Cardiac fibroblast (primary cell): ENCODE data around the gene ZFYVE27.

Experiments used
- DNase-seq, 2 donors: peaks; one replicate each; pipeline versions ENCODE4 v3.0.0 to v3.0.0-alpha.2; 2010; ENCODE audit warnings: low read depth in 2 of 2
- H3K4me3 ChIP-seq, 2 donors: replicated peaks in 1 of 2; 1 replicate in 1 of 2; 2 replicates in 1 of 2; pipeline ENCODE4 v1.5.1; 2011; ENCODE audit warnings: low read depth in 2 of 2, low read length in 2 of 2, mild to moderate bottlenecking in 2 of 2, moderate library complexity in 1 of 2
- TF ChIP-seq, protein P1 (sequence below): IDR thresholded peaks from one replicate; pipeline ENCODE4 v1.5.1; 2011; ENCODE audit warnings: low read depth, mild to moderate bottlenecking, low read length, inconsistent platforms

Gene ZFYVE27

DNA sequence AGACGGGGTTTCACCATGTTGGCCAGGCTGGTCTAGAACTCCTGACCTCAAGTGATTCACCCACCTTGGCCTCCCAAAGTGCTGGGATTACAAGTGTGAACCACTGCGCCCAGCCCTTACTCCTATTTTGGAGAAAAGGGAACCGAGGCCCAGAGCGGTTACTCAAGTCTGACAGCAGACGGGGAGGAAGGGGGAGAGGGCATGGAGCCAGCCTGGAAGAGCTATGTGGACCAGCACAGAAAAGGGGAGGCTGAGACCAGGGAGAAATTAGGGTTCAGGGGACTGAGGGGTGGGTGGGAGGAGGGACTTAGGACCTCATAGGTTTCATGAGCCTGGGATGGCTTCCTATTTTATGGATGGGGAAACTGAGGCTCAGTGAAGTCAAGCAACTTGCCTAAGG lies 33.3 kb downstream of the ZFYVE27 start:
- TF ChIP-seq, protein P1, sequence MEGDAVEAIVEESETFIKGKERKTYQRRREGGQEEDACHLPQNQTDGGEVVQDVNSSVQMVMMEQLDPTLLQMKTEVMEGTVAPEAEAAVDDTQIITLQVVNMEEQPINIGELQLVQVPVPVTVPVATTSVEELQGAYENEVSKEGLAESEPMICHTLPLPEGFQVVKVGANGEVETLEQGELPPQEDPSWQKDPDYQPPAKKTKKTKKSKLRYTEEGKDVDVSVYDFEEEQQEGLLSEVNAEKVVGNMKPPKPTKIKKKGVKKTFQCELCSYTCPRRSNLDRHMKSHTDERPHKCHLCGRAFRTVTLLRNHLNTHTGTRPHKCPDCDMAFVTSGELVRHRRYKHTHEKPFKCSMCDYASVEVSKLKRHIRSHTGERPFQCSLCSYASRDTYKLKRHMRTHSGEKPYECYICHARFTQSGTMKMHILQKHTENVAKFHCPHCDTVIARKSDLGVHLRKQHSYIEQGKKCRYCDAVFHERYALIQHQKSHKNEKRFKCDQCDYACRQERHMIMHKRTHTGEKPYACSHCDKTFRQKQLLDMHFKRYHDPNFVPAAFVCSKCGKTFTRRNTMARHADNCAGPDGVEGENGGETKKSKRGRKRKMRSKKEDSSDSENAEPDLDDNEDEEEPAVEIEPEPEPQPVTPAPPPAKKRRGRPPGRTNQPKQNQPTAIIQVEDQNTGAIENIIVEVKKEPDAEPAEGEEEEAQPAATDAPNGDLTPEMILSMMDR, result no peak
- DNase-seq, result no peak

DNA sequence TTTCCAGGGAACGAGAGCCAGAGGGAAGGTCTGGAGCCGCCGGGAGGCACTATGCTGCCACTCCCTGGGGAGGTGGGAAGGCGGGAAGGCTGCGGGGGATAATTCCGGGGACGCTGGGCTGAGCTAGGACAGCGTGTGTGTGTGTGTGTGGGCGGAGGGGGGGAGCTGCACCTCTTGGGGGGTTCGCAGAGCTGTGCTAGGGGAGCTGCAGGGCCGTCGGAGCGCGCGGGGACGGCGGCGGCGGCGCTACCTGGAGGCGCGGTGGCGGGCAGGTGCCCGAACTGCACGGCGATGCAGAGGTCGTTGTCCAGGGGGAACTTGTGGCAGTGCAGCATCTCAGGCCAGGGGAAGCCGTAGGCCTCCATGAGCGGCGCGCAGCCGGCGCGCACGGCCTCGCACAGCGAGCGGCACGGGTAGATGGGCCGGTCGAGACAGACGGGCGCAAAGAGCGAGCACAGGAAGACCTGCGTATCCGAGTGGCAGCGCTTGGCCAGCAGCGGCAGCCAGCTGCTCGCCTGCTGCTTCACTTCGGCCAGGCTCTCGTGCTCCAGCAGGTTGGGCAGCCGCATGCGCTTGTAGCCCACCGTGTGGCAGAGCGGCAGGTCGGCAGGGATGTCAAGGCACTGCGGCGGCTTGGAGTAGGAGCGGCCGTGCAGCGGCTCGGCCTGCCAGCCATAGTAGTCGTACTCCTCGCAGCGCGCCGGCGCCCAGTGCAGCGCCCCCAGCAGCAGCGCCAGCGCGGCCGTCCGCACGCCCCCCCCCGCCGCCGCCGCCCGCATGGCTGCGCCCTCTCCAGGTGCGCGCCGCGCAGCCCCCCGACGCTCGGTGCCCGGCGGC lies 34.3 kb downstream of the ZFYVE27 start:
- peak overlapping the region; percentile 5 to 25 for H3K4me3 ChIP-seq
- peak; percentile 31 to 33 for DNase-seq
- TF ChIP-seq, protein P1, result no peak

More for the DNA sequence above, 33.3 kb downstream of the ZFYVE27 start:
- H3K4me3 ChIP-seq, result no peak overlapping the region

DNA sequence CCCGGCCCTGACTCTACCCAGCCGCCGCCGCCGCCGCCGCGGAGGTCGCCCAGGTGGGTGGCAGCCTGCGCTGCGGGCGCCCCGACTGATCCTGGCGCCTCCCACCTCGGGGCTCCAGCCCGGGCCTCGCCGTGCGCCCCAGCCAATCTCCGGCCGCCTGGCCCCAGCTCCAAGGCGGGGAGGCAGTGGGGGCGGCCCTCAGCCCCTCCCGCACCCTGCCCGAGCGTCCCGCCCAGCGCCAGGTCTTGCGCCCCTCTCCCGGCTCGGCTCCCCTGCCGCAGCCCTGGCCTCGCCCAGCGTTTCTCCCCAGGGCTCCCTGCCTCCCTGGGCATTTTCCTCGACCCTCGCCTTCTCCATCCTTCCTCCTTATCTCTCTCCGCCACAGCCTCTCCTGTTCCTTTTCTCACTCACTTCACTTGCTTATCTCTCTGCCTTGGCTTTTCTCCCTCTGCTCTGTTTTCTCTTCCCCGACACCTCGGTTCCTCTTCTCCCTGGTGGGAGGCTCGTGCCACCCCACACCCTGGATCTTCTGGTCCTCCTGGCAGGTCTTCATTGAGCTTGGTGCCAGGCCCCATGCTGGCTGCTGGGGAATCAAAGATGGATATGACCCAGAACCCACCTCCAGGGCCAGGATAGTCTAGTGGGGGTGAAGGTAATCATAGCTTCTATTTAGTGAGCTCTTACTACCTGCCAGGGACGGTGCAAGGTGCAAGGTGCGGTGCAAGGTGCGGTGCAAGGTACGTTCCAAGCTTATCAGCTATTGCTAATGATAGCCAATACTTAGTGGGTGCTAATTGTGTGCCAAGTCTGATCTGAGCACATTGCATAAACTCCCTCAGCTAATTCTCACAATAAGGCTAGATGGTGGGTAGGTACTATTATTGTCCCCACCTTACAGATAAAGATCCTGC lies 35.2 kb downstream of the ZFYVE27 start, which contains the start of gene SFRP5:
Gene SFRP5 (minus strand): TSS at position 87 of the 911 bp plus-strand sequence. CDS start 166 bp downstream, outside the sequence.
- H3K4me3 ChIP-seq, result peak within 1 kb of the TSS; percentile 5 to 25
- no peak for DNase-seq
- TF ChIP-seq, protein P1, result no peak

DNA sequence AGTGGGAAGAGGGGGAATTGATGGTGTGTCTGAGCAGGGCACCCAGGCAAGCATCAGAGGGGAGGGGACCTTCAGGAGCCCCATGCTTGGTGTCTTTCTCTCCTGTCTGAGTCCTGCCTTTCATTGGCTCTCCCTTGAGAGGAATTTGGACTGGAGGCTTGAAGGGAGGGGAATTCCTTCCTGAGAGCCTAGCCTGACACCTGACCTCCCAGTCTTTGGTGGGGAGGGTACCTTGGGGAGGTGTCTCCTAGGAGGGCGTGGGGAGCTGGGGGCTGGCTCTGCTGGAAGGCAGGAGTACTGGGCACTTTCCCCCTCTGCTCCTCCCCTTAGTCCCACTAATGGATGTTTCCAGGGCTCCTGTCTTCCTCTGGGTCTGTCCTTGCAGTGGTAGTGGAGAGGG lies 36.2 kb downstream of the ZFYVE27 start:
- TF ChIP-seq, protein P1, result no peak
- DNase-seq, result no peak
- no peak overlapping the region for H3K4me3 ChIP-seq

DNA sequence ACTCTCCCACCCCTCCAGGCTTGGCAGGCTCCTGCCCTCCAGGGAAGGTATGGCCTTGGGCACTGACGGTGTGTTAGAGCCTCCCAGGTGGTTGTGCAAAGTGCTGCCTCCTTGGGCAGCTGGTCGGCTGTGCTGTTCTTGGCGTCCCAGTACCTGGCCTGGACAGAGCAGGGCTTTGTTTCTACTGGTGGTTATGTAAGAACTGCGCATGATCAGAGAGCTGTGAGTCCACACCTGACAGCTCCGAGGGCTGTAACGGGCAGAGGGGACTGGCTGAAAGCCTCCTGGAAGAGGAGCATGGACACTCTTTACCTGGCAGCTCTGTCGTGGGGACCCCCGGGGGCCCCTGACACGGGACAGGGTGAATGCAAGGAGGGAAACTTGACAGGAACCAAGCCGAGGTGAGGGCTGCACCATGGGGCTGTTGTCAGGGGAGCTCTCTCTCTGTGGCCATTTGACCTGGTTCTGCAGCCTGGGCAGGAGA lies 37.9 kb downstream of the ZFYVE27 start:
- DNase-seq, result no peak
- H3K4me3 ChIP-seq, result no peak overlapping the region
- TF ChIP-seq, protein P1, result no peak

DNA sequence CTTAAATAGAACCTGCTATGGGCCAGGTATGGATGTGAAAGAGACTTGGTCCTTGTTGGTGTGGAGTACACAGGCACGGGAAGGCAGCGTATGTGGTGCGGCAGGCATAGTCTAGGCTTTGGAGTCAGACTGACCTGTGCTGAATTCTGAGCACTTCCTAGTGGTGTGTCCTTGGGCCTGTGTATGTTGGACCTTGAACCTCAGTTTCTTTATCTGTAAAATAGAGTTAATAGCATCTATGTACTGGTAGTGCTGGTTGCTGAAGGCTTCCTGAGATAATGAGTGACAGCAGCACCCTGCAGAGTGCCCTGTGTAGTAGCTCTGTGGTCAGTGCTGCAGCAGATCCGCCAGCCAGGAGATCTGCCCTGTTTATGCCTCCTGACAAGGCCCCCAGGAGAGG lies 40.2 kb downstream of the ZFYVE27 start:
- DNase-seq, result no peak
- H3K4me3 ChIP-seq, result no peak overlapping the region
- TF ChIP-seq, protein P1, result no peak
